Measurements from ENCODE around the gene SPEN.

DNA sequence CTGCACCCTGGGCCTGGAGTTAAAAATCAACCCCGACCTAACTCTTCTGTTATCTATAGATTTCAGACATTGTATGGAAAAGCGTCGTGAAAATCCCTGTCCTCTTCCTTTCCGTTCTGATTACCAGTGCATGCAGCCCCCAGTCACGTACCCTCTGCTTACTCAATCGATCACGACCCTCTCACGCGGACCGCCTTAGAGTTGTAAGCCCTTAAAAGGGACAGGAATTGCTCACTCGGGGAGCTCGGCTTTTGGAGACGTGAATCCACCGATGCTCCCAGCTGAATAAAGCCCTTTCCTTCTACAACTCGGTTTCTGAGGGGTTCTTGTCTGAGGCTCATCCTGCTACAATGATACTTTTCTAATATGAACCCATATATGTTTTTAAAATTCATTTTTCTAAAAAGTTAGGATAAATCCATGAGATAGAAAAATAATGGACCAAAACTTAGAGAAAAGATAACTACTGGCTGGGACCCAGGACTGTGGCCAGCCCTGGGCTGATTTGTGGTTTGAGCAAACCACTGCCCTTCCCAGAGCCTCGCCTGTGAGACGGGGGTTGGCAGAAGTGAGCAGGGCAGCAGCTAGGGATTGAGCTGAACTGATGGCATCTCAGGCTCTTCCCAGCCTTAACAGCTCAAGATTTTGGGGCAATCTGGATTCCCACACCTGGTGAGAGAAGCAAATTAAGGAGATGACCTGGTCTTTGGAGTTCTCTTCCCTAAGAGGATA, 45.1 kb upstream of the SPEN start:
- TF ChIP-seq, protein P1, sequence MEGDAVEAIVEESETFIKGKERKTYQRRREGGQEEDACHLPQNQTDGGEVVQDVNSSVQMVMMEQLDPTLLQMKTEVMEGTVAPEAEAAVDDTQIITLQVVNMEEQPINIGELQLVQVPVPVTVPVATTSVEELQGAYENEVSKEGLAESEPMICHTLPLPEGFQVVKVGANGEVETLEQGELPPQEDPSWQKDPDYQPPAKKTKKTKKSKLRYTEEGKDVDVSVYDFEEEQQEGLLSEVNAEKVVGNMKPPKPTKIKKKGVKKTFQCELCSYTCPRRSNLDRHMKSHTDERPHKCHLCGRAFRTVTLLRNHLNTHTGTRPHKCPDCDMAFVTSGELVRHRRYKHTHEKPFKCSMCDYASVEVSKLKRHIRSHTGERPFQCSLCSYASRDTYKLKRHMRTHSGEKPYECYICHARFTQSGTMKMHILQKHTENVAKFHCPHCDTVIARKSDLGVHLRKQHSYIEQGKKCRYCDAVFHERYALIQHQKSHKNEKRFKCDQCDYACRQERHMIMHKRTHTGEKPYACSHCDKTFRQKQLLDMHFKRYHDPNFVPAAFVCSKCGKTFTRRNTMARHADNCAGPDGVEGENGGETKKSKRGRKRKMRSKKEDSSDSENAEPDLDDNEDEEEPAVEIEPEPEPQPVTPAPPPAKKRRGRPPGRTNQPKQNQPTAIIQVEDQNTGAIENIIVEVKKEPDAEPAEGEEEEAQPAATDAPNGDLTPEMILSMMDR (conservative IDR thresholded peaks at IDR 0.05; ENCODE audit: low read length): no peak
- TF ChIP-seq EZH2phosphoT487 (IDR thresholded peaks at IDR 0.05; ENCODE audit: borderline replicate concordance): no peak
